ENCODE results near the gene ANKRD31.
"Not testable (repeated sequence)": the region's sequence is repeated elsewhere in the genome, so short reads cannot be mapped to it uniquely, and the experiment has no call there.

ANKRD31 gene

DNA sequence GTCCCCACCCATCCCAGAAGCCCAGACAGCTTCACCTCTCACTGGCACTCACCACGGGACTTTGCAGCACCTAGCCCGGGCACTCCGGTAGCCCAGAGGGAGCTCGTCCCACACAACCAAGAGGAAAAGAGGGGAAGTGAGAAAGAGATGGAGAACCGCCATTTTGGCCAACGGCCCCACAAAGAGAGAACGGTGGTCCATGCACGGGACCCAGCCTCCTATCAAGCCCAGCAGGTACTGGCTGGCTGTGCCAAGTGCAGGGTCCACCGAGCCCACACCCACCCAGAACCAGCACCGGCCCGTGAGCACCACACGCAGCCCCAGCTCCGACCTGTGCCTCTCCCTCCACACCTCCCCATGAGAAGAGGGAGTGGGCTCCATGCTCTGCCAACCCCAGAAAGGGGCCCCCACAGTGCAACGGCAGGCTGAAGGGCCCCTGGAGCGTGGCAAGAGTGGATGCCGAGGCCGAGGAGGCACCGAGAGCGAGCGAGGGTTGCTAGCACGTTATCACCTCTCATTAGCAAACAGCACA lies 105.8 kb downstream of the ANKRD31 start:
- H3K36me3 Mint-ChIP-seq (ENCODE audit: low read depth) = no peaks in the 10 kb centered on the region
- no peaks in the 10 kb centered on the region for H3K4me1 Mint-ChIP-seq
- TF ChIP-seq, protein P1, sequence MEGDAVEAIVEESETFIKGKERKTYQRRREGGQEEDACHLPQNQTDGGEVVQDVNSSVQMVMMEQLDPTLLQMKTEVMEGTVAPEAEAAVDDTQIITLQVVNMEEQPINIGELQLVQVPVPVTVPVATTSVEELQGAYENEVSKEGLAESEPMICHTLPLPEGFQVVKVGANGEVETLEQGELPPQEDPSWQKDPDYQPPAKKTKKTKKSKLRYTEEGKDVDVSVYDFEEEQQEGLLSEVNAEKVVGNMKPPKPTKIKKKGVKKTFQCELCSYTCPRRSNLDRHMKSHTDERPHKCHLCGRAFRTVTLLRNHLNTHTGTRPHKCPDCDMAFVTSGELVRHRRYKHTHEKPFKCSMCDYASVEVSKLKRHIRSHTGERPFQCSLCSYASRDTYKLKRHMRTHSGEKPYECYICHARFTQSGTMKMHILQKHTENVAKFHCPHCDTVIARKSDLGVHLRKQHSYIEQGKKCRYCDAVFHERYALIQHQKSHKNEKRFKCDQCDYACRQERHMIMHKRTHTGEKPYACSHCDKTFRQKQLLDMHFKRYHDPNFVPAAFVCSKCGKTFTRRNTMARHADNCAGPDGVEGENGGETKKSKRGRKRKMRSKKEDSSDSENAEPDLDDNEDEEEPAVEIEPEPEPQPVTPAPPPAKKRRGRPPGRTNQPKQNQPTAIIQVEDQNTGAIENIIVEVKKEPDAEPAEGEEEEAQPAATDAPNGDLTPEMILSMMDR (IDR thresholded peaks at IDR 0.05; ENCODE audit: unreplicated experiment in 3 of 3) = no peak

DNA sequence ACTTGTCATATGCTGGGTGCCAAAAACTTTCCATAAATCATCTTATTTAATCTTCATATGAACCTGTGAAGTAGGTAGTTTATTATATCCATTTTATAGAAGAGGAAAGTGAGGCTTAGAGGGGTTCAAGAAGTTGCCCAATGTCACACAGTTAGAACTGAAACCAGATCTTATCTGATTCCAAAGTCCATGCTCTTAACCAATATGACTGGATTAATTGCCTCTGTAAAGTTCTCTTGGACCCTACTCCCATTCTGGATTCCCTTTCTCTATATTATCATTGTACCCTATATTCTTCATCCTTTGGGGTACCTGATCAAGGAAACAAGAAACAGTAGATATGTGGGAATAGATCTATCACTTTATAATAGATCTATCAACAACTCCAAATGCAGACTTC lies 119.8 kb downstream of the ANKRD31 start:
- Mint-ChIP-seq H3K36me3 (ENCODE audit: low read depth) (no peaks in the 10 kb centered on the region), H3K9me3 (peaks cover 10% of the 10 kb centered on the region), H3K4me1 (no peaks in the 10 kb centered on the region), H3K27me3 (ENCODE audit: low read depth) (no peaks in the 10 kb centered on the region), H3K27ac (no peak overlapping the region), H3K4me3 (no peak overlapping the region)
- TF ChIP-seq, protein P1 (IDR thresholded peaks at IDR 0.05; ENCODE audit: unreplicated experiment in 3 of 3) = no peak

More for the DNA sequence above, 105.8 kb downstream of the ANKRD31 start:
- Mint-ChIP-seq H3K4me3 (no peak overlapping the region), H3K27me3 (ENCODE audit: low read depth) (no peaks in the 10 kb centered on the region), H3K9me3 (peaks cover 23% of the 10 kb centered on the region), H3K27ac (no peak overlapping the region)

DNA sequence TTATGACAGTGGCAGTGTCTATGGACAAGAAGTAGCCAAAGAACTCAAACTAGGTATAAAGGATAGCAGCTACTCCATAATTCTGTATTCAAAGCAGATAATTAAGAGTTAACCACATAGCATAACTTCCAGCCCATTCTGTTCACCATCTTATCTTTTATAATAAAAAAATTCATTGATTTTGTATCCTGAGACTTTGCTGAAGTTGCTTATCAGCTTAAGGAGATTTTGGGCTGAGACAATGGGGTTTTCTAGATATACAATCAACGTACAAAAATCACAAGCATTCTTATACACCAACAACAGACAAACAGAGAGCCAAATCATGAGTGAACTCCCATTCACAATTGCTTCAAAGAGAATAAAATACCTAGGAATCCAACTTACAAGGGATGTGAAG lies 122.4 kb downstream of the ANKRD31 start:
- H3K27ac Mint-ChIP-seq; H3K36me3 Mint-ChIP-seq (ENCODE audit: low read depth); H3K4me1 Mint-ChIP-seq; H3K9me3 Mint-ChIP-seq; H3K4me3 Mint-ChIP-seq; H3K27me3 Mint-ChIP-seq (ENCODE audit: low read depth): not testable (repeated sequence)

DNA sequence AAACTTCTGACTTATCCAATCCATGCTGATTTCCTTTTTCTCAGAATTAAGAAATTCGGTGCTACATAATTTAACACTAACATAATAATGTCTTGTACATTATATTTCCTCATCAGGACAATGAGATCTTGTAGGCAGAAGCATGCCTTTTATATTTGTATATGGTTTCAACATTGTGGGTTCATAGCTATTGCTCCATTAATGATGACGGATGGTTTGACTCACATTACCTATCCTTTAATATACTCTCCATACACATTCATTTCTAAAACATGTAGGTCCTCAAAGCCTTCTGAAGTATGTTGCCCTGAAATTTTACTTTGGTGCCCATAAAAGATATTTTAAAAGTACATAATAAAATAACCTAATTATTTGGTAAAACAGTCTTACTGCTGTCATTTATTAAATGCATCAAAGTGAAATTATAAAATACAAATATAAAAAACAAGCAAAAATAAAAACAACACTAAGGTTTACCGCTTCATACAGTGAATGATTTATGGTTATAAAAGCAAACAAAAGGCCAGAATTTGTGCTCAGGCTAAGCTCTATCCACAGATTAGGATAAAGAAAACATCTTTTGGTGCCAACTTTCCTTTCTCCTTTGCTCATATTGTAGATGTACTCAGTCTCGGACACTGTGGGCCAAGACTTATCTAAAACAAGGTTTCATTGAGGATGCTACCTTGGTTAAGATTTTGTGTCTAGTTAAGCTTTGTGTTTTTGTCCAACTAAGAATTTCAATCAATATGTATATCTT lies 123.1 kb downstream of the ANKRD31 start:
- H3K4me3 Mint-ChIP-seq = no peak overlapping the region

DNA sequence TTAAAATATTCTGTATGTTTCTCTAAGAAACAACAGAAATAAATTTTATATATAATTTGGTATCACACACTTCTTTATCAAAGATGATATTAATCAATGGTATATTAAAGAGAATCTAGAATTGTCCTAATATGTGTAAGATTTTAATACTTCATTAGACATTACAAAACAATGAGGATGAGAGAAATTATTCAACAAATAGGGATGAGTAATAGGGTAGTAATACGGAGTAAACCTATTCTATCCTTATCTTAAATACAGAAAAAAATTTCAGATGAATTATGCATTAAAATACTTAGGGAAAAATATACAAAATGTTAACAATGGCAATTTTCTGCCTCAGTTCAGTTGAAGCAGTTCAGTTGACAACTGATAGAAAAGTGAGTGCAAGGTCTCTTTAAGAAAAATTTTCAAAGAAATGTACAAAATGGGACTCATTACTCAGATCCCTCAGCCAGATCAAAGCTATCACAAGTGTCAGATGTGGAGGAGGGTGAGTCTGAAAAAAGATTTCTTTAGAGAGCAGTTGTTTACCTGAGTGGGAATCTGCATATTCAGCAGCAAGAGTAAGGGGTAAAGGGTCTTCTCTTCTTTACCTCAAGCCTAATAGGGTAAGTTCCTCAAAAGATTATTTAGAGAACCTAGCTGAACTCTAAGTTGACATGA lies 127.6 kb downstream of the ANKRD31 start:
- Mint-ChIP-seq H3K27me3 (ENCODE audit: low read depth) (no peaks in the 10 kb centered on the region), H3K9me3 (no peaks in the 10 kb centered on the region), H3K4me1 (no peaks in the 10 kb centered on the region), H3K36me3 (ENCODE audit: low read depth) (no peaks in the 10 kb centered on the region), H3K27ac (no peak overlapping the region), H3K4me3 (no peak overlapping the region)
- TF ChIP-seq, protein P1 (IDR thresholded peaks at IDR 0.05; ENCODE audit: unreplicated experiment in 3 of 3) = no peak

More for the DNA sequence above, 123.1 kb downstream of the ANKRD31 start:
- TF ChIP-seq, protein P1 (IDR thresholded peaks at IDR 0.05; ENCODE audit: unreplicated experiment in 3 of 3) = no peak
- no peaks in the 10 kb centered on the region for H3K4me1 Mint-ChIP-seq
- H3K27ac Mint-ChIP-seq = no peak overlapping the region
- no peaks in the 10 kb centered on the region for H3K36me3 Mint-ChIP-seq (ENCODE audit: low read depth)
- no peaks in the 10 kb centered on the region for H3K9me3 Mint-ChIP-seq
- no peaks in the 10 kb centered on the region for H3K27me3 Mint-ChIP-seq (ENCODE audit: low read depth)

DNA sequence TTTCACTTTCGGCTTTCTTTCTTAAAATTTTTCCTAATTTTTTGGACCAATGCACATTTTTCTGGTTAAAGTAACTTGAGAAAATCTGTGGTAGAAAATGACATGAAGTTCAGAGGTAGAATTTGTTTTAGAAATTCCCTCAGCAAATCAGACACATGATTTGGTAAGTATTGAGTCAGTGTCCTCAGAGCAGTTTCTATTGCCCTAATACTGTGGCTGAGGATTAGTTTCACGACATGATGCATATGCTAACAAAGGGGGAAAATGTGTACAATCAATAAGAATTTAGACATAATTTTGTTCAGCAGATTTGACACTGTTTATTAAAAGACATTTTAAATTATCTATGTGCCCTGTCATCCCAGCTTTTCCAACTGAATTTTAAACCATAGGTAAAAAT lies 128.2 kb downstream of the ANKRD31 start:
- Mint-ChIP-seq H3K27me3 (ENCODE audit: low read depth) (no peaks in the 10 kb centered on the region), H3K27ac (no peak overlapping the region), H3K9me3 (no peaks in the 10 kb centered on the region), H3K36me3 (ENCODE audit: low read depth) (no peaks in the 10 kb centered on the region), H3K4me1 (no peaks in the 10 kb centered on the region), H3K4me3 (no peak overlapping the region)
- TF ChIP-seq, protein P1 (IDR thresholded peaks at IDR 0.05; ENCODE audit: unreplicated experiment in 3 of 3) = no peak

DNA sequence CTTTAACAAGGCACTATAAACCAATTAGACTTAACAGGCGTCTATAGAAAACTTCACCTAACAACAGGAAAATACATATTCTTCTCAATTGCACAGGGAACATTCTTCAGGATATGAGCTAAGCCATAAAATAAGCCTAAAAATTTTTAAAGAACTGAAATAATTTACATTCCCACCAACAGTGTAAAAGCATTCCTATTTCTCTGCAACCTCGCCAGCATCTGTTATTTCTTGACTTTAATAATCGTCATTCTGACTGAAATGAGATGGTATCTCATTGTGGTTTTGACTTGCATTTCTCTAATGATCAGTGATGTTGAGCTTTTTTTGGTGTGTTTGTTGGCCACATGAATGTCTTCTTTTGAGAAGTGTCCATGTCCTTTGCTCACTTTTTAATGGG lies 140.7 kb downstream of the ANKRD31 start:
- not testable (repeated sequence) for H3K4me1 Mint-ChIP-seq; H3K27me3 Mint-ChIP-seq (ENCODE audit: low read depth); H3K27ac Mint-ChIP-seq; H3K36me3 Mint-ChIP-seq (ENCODE audit: low read depth); H3K4me3 Mint-ChIP-seq
- H3K9me3 Mint-ChIP-seq = peaks cover 18% of the 10 kb centered on the region

Measured in nephron (organoid).